GM18907 (cell line): Measurements from ENCODE around the gene GTF3A.

Experiments
- ATAC-seq: cut with Tn5 transposase; IDR thresholded peaks from one replicate; pipeline ENCODE4 v1.9.1; 2021; ENCODE audit warnings: mild to moderate bottlenecking, moderate library complexity; ENCODE audit not compliant: unreplicated experiment

Gene GTF3A

GRCh38 chr13:27404680-27405079, 19.7 kb upstream of the GTF3A start:
- ATAC-seq, result no peak

GRCh38 chr13:27405546-27406134, 18.8 kb upstream of the GTF3A start:
- ATAC-seq, result no peak

GRCh38 chr13:27406178-27406939, 18.1 kb upstream of the GTF3A start:
- ATAC-seq, result no peak

- ATAC-seq, result no peak
These were observed 16.3 kb upstream of the GTF3A start for GRCh38 chr13:27408074-27408473.

GRCh38 chr13:27409013-27409412, 15.4 kb upstream of the GTF3A start:
- ATAC-seq, result no peak

GRCh38 chr13:27411341-27411740, 13.1 kb upstream of the GTF3A start:
- no peak for ATAC-seq

- no peak for ATAC-seq
These were observed 9.3 kb upstream of the GTF3A start for GRCh38 chr13:27415116-27415515.

GRCh38 chr13:27419328-27419727, 5.1 kb upstream of the GTF3A start:
- no peak for ATAC-seq

- no peak for ATAC-seq
These were observed 3.1 kb upstream of the GTF3A start for GRCh38 chr13:27421101-27421871.

GRCh38 chr13:27423333-27423732, 1.1 kb upstream of the GTF3A start:
- no peak for ATAC-seq

- ATAC-seq, result peak; percentile 3
These were observed 919 bp downstream of the GTF3A start for GRCh38 chr13:27425158-27425917.

GRCh38 chr13:27425918-27426630, 1.7 kb downstream of the GTF3A start:
- peak; percentile 82 for ATAC-seq

GRCh38 chr13:27427641-27428040, 3.2 kb downstream of the GTF3A start:
- no peak for ATAC-seq

- no peak for ATAC-seq
These were observed 3.7 kb downstream of the GTF3A start for GRCh38 chr13:27428160-27428559.

- ATAC-seq, result no peak
These were observed 7.8 kb downstream of the GTF3A start for GRCh38 chr13:27432180-27432579.

GRCh38 chr13:27432611-27433210, 8.3 kb downstream of the GTF3A start:
- ATAC-seq, result no peak

- no peak for ATAC-seq
These were observed 12.7 kb downstream of the GTF3A start for GRCh38 chr13:27437126-27437525.

- ATAC-seq, result peak; percentile 63
These were observed 16.0 kb downstream of the GTF3A start for GRCh38 chr13:27440408-27440807.

- ATAC-seq, result no peak
These were observed 17.7 kb downstream of the GTF3A start for GRCh38 chr13:27442071-27442647.

- ATAC-seq, result no peak
These were observed 18.4 kb downstream of the GTF3A start for GRCh38 chr13:27442797-27443196.
